Head of caudate nucleus (tissue), 42 donors: ENCODE results near the gene IQGAP1.
A peak's percentile ranks its signal among the peaks of the same experiment; 100 is the strongest.

Source experiments
- DNase-seq, 42 donors: peaks; one replicate each; pipeline versions ENCODE4 v3.0.0 to v3.0.0-alpha.2; 2020 to 2021; ENCODE audit warnings: mixed read lengths in 7 of 42
- intact Hi-C: fragments of 100-400 bp; cut with DNase I; formaldehyde crosslinking; loops from one replicate; pipeline ENCODE4 v1.15.0; 2022

The IQGAP1 gene

DNA sequence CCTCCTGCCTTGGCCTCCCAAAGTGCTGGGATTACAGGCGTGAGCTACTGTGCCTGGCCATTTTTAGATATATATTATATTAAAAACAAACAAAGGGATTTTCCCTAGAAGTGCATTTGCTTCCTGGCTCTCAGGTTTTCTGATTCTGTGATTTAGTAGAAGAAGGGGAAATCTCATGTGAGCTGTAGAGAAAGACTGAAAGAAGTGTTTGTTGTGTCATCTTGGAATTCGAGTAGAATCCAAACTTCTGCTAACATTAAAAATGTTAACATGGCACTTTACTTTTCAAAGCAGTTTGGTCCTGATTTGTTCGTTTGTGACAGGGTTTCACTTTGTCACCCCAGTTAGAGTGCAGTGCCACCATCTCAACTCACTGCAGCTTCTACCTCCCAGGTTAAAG lies 34.9 kb downstream of the IQGAP1 start:
- intact Hi-C loops, result no loop called here
- no peak for DNase-seq

DNA sequence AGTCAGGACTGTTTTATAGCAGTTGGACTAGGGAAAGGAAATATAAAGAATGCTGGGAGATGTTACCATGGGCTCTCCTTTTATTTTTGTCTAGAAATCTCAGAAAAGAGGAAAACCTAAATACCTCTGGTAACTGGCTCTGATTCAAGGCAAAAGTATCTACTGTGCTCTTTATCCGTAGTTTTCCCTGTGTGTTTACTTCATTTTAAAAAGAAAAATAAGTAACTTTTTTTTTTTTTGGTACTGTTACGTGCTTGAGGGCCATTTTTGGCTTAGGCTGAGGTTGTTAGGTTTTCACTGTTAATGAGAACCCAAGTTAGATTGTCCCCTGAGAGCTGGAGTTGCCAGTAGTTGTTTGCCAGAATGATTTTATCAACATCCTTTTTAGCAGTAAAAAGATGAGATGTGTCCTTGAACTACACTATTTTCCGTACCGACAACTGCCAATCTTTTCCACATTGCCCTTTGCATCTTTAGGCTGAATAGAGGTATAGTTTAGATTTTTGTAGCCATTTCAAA lies 35.8 kb downstream of the IQGAP1 start:
- no peak for DNase-seq

DNA sequence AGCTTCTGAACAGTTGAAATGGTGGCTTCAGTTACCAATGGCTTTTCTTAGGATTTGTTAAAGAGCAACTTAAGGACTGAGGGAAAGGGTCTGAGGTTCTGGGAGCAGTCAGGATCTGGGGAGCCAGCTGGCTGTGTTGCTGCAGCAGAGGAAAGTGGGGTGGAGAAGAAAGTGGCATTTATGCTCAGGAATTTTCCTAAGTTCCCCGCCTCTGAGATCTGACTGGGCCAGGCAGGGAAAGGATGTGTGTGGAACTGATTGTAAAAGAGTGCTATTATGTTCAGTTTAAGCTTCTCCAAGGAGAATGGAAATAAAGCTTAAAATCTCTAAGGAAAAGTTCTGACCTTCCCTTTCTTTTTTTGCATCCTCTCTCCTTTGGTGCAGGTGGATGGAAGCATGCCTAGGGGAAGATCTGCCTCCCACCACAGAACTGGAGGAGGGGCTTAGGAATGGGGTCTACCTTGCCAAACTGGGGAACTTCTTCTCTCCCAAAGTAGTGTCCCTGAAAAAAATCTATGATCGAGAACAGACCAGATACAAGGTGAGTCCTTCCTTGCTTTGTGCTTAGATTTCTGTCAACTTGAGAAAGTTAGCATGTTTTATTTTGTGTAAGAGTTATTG lies 37.8 kb downstream of the IQGAP1 start:
- peak in 26 of 42 donors; percentile 6 to 68 (median 33) for DNase-seq
- intact Hi-C loops, result no loop called here

More for the DNA sequence above, 35.8 kb downstream of the IQGAP1 start:
- intact Hi-C loops, result no loop called here

DNA sequence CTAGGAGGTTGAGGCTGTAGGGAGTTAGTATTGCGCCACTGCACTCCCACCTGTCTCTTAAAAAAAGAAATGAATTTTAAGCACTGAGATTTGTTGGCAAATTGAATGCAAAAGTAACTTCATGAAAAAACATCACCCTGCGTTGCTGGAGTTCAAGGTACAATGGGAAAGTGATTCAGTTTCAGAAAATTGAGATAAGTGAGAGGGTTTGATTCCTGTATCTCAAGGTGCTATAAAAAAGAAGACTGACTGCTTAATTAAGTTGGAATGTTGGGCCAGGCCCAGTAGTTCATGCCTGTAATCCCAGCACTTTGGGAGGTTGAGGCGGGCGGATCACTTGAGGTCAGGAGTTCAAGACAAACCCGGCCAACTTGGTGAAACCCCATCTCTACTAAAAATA lies 39.1 kb downstream of the IQGAP1 start:
- intact Hi-C loops, result no loop called here

DNA sequence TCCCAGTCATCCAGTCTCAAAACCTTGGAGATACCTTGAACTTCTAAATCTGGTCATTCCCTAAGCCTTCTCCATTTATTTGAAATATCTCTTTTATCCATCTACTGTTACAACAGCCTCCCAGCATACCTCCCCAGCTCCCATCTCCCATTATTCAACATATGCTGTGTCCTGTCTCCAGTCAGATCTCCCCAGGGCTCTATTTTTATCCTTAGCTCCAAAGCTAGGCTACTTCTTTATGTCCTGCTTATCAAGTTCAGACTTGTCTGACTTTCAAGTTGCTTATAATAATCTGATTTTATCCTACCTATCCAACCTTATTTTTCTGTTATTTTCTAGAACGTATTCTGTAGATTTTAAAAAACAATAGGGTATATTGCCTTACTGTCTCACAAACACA lies 44.2 kb downstream of the IQGAP1 start:
- intact Hi-C loops, result no loop called here
- DNase-seq, result no peak

More for the DNA sequence above, 39.1 kb downstream of the IQGAP1 start:
- DNase-seq, result no peak

DNA sequence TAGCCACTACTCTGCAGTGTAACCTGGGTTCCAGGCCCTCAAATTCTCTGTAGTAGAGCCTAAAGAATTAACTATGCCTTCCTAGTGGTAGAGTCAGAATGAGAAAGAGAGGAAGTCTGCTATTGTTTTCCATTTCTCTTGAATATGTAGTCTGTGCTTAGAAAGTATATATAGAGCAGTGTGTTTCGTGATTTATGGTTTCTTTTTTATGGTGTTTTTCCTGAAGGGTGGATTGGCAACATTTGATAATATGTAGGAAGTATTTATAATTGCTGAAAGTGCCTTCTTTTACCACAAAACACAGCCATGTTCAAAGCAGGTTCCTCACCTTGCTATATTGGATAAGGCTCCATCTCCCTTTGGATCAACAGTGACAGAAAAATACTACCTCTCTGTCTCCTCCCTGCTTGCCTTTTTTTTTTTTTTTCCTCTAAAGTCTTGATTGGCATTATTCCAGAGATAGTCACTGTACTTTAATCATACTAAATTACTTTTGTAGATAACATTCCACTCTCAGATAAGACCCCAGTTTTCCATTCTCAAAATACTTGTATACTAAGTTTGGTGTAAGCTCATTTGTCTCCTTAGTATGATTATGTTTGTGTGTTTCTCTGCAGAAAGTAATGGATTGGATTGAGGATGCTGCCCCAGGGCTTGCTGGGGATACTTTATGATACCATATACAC lies 47.8 kb downstream of the IQGAP1 start:
- intact Hi-C loops, result no loop called here
- no peak for DNase-seq

DNA sequence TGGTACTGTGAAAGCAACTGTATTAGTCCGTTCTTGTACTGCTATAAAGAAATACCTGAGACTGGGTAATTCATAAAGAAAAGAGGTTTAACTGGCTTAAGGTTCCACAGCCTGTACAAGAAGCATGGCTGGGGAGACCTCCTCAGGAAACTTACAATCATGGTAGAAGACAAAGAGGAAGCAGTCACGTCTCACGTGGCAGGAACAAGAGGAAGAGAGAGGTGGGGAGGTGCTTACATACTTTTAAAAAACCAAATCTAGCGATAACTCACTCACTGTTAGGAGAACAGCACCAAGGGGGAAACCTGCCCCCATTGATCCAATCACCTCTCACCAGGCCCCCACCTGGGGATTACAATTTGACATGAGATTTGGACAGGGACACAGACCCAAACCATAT lies 48.9 kb downstream of the IQGAP1 start:
- DNase-seq, result no peak
- intact Hi-C loops, result no loop called here

DNA sequence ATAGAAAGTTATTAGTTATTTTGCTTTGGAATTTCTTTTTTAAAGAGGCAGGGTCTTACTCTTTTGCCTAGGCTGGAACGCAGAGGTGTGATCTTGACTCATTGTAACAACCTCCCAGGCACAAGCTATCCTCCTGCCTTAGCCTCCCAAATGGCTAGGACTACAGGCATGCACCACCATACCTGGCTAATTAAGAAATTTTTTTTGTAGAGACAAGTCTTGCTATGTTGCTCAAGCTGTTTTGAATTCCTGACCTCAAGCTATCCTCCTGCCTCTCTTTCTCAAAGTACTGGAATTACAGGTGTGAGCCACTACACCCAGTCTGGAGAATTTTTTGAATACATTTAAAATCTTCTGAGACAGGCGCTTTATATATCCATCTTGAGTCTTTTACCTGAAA lies 49.5 kb downstream of the IQGAP1 start:
- intact Hi-C loops, result no loop called here
- no peak for DNase-seq

DNA sequence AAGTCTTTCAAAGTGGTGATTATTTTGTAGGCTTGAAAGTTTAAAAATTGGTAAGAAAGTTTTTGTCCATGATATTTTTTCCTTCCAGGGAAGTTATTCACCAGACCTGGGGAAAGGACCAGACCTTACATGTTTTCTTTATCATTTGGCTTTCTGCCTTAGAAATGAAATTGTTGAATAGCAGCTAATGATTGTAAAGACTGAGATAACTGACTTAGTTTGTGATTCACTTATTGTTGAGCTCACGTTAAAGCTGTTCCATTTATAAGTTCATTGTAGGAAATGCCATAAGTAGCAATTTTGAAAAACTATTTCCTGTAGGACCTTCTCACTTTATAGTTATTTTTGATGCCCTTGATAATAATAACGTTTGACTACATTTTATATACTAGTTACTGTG lies 51.9 kb downstream of the IQGAP1 start:
- intact Hi-C loops, result no loop called here
- DNase-seq, result no peak

DNA sequence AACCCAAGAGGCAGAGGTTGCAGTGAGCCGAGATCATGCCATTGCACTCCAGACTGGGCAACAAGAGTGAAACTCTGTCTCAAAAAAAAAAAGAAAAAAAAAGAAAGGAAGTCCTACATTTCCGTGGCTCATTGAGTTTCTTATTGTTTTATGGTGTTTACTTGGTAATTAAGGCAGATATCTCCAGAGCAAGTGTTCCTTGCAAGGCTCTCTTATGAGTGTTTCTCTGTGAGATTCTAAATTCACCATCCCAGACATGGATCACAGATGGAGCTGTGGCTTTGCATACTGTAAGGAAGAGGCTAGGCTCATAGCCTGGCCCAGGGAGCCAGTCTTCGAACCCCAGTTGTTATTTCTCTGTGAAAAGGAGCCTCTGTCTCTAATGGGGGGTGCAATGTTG lies 53.0 kb downstream of the IQGAP1 start:
- intact Hi-C loops, result no loop called here
- DNase-seq, result no peak

DNA sequence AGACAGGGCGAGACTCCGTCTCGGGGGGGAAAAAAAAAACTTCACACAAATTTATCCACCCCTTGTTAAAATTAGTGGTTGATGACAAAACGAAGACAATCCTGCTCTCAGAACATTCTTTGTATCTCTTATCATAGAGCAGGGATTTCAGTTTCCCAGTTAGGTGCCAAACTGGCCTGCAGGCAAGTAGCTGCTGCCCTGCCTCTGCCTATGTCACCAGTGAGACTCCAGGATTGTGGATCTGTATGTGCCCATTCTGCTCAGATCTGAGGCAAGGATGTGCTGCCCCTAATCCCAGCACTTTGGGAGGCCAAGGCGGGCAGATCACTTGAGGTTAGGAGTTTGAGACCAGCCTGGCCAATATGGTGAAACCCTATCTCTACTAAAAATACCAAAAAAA lies 54.4 kb downstream of the IQGAP1 start:
- no peak for DNase-seq
- intact Hi-C loops, result no loop called here

DNA sequence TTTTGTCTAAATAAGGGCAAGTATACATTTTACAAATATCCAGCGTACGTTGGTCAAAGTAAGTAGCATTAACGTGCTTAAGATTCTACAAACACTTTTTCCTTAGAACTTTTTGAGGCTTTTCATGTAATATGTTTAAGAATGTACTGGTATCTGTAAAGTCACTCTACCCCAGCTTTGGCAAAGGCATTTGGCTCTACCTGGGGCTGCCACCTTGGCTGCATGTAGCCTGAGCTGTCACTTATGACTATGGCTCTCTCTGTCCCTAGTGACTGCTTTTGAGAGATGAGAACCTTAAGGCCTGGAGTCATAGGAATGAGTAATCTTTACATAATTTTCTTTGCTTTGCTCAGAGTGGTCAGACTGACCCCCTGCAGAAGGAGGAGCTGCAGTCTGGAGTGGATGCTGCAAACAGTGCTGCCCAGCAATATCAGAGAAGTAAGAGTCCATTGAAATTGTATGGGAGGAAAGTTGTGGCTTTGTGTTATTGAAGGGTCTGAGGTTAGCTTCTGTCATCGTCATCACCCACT lies 61.2 kb downstream of the IQGAP1 start:
- DNase-seq, result no peak
- intact Hi-C loops, result no loop called here

DNA sequence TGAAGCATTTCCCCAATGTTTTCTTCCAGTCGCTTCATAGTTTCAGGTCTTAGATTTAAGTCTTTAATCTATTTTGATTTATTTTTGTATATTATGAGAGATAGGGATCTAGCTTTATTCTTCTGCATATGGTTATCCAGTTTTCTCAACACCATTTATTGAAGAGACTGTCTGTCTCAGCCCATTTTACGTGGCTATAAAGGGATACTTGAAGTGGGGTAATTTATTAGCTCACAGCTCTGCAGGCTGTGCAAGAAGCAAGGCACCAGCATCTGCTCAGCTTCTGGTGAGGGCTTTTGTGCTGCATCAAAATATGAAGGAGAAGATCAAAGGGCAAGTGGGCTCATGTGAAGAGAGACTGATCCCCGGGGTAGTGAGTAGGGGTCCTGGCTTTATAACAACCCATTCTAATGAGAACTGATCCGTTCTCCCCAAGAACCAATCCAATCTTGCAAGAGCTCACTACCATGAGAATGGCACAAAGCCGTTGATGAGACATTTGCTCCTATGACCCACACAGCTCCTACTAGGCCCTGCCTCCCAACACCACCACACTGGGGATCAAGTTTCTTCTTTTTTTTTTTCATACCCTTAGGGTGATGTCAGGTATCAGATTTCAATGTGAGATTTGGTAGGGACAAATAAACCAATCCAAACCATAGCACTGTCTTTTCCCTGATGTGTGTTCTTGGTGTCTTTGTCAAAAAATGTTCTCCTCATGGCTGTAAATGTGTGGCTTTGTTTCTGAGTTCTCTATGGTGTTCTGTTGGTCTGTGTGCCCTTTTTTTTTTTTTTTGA lies 63.2 kb downstream of the IQGAP1 start:
- no peak for DNase-seq
- intact Hi-C loops, result no loop called here

DNA sequence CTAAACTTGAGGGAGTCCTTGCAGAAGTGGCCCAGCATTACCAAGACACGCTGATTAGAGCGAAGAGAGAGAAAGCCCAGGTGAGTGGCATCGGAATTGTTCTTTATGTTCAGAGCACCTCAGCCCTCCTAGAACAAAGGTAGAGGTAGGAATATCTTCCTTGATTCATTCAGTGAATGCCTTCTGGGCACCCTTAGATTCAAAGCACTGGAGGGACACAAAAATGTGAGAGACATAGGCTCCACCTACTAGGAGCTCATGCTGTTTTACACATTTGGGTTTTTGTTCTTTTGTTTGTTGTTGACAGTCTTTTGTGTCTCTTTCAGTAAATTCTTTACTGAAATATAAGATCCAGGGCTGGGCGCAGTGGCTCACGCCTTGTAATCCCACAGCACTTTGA lies 68.2 kb downstream of the IQGAP1 start:
- no peak for DNase-seq
- intact Hi-C loops, result no loop called here

DNA sequence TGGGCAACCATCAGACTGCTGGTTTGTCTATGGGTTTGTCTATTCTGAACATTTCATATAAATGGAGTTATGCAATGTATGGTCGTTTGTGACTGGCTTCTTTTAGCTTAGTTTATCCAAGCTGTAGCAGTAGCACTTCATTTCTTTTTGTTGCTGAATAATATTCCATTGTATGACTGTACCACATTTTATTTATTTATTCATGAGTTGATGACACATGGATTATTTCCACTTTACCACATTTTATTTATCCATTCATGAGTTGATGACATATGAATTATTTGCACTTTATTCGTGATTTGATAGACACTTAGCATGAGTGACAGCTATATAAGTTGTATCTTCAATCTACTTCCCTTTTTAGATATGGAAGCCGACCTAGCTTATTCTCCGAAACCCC lies 70.0 kb downstream of the IQGAP1 start:
- intact Hi-C loops, result no loop called here
- no peak for DNase-seq

DNA sequence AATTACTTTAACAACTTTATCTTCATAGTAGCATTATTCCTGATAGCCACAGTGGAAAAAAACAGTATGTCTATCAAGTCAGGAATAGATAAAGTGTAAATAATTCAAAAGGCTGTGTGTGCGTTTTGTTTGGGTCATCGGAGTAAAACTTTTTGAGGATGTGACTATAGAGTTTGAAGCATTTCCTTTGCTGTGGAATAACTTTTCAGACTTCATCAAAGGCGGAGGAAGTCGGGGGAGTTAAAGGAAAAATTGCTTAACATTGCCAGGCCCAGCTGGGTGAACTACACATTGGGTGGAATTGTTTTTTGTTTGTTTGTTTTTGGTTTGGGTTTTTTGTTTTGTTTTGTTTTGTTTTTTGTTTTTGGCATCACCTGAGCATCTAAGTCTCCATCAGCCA lies 71.3 kb downstream of the IQGAP1 start:
- no peak for DNase-seq
- intact Hi-C loops, result no loop called here

DNA sequence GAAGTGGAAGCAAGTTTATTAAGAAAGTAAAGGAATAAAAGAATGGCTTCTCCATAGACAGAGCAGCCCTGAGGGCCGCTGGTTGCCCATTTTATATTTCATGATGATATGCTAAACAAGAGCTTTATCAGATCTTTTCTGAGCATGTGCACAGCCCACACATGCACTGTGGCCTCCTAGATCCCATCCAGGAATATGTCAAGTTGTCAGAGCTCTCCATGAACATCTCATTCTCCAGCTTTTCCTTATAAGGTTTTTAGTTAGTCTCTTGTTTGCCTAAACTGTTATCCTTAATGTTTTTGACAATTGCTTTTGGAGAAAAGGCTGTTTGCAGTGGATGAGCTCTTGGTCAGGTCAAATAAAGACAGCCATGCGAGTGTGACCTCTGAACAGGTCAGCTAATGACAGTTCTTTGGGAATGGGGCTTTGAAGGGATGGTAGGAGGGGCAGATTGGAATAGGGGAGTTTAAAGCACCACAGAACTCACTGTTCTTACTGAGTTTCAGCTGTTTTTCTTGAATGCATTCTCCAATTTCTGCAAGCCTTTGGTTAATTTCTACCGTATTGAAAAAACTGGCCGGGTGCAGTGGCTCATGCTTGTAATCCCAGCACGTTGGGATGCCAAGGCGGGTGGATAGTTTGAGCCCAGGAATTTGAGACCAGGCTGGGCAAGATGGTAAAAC lies 72.2 kb downstream of the IQGAP1 start:
- intact Hi-C loops, result no loop called here
- no peak for DNase-seq

DNA sequence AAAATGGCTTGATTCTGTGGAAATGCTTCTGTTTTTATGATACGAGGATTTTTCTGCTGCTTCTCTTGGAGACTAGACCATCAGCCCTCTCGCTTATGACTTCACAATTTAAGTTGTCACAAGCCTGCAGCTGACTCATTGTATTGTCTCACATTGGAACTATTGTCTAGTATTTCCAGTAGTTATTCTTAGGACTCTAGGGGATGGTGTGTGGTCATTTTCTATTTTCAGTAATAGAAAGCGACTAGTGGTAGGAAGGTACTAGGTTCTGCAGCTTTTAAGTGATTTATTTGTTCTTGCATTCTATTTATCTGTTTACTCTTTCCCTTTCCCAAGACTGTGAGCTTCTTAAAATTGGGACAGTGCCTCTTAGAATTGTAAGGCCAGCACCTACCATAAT lies 75.3 kb downstream of the IQGAP1 start:
- intact Hi-C loops, result no loop called here
- DNase-seq, result peak in 24 of 42 donors; percentile 41 to 90 (median 64)

DNA sequence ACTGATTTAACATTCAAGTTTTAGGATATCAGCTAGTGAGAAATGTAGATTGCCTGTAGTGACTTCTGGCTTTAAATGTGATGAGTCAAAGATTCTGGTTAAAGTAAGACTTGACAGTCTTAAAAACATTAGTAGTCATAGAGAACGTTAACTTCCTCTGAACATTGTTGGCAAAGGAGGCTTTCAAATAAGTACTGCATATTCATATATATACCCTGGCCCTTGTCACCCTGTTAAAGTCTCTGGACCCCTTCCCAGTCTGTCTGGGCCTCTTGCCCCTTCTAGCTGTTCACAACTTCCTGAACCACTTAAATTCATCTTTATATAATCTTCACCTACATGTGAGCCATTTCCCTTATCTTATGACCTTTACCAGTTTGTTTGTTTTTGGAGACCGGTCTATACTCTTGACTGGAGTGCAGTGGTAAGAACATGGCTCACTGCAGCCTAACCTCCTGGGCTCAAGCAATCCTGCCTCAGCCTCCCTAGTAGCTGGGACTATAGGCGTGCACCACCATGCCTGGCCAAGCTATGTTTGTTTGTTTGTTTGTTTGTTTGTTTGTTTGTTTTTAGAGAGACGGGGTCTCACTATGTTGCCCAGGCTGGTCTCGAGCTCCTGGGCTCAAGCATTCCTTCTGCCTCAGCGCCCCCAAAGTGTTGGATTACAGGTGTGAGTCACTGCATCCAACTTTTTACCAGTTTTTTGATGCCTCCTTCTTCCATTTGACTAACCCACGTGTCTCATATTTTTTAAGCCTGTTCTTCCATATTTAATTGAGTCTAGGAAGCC lies 77.3 kb downstream of the IQGAP1 start:
- intact Hi-C loops, result no loop called here
- DNase-seq, result no peak
